C4-2B (cell line): ENCODE results near the gene RAB31.

Experiments used
- ZFX ChIP-seq: fragments of 450-650 bp; IDR thresholded peaks from 2 replicates; pipeline ENCODE4 v1.6.1; 2017
- TF ChIP-seq, protein P1 (sequence below): fragments of 450-650 bp; conservative IDR thresholded peaks from 2 replicates; pipeline ENCODE4 v1.5.1; 2017; ENCODE audit warnings: mild to moderate bottlenecking

DNA sequence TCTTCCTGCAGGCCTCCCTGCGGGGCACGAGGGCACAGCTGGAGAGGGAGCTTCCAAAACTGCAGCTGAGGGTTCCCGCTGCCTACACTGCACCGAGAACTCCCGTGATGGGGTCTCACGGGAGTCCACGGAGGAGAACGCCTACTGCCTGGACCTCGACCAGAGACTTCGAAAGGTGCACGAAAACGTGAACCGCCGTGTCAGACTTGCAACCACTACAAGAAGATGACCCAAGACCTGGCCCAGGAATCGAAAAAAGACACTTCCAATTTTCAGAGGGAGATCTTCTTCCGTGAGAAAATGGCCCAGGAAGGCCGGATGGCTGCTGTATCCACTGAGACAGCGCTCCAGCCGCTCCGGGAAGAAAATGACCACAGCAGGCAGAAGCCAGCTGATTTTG is 124.8 kb downstream of the RAB31 start:
- TF ChIP-seq, protein P1, sequence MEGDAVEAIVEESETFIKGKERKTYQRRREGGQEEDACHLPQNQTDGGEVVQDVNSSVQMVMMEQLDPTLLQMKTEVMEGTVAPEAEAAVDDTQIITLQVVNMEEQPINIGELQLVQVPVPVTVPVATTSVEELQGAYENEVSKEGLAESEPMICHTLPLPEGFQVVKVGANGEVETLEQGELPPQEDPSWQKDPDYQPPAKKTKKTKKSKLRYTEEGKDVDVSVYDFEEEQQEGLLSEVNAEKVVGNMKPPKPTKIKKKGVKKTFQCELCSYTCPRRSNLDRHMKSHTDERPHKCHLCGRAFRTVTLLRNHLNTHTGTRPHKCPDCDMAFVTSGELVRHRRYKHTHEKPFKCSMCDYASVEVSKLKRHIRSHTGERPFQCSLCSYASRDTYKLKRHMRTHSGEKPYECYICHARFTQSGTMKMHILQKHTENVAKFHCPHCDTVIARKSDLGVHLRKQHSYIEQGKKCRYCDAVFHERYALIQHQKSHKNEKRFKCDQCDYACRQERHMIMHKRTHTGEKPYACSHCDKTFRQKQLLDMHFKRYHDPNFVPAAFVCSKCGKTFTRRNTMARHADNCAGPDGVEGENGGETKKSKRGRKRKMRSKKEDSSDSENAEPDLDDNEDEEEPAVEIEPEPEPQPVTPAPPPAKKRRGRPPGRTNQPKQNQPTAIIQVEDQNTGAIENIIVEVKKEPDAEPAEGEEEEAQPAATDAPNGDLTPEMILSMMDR, result no peak
- no peak for TF ChIP-seq ZFX
